Activated CD8-positive, alpha-beta memory T cell treated with anti-CD3 and anti-CD28 coated beads, Interleukin-2, amount 50 U/mL, for 4 hours (primary cell): ENCODE measurements around the gene CCDC33.

Source experiments
- DNase-seq: peaks from one replicate; pipeline ENCODE4 v3.0.0-alpha.2; 2020

Gene CCDC33

GRCh38 chr15:74261041-74261440, 24.9 kb downstream of the CCDC33 start:
- no peak for DNase-seq

- DNase-seq, result no peak
Measured at GRCh38 chr15:74261685-74262084, 25.6 kb downstream of the CCDC33 start.

- DNase-seq, result no peak
Measured at GRCh38 chr15:74262151-74262550, 26.0 kb downstream of the CCDC33 start.

- no peak for DNase-seq
Measured at GRCh38 chr15:74262625-74263024, 26.5 kb downstream of the CCDC33 start.

GRCh38 chr15:74263466-74263865, 27.3 kb downstream of the CCDC33 start:
- no peak for DNase-seq

- no peak for DNase-seq
Measured at GRCh38 chr15:74264081-74264501, 28.0 kb downstream of the CCDC33 start.

- DNase-seq, result no peak
Measured at GRCh38 chr15:74265046-74265639, 29.0 kb downstream of the CCDC33 start.

- no peak for DNase-seq
Measured at GRCh38 chr15:74268020-74268419, 31.9 kb downstream of the CCDC33 start.

- DNase-seq, result no peak
Measured at GRCh38 chr15:74269362-74270035, 33.4 kb downstream of the CCDC33 start.

- no peak for DNase-seq
Measured at GRCh38 chr15:74270155-74270554, 34.0 kb downstream of the CCDC33 start.

- no peak for DNase-seq
Measured at GRCh38 chr15:74270854-74271520, 34.9 kb downstream of the CCDC33 start.

- DNase-seq, result no peak
Measured at GRCh38 chr15:74272812-74273211, 36.7 kb downstream of the CCDC33 start.

GRCh38 chr15:74274470-74275038, 38.4 kb downstream of the CCDC33 start:
- no peak for DNase-seq

GRCh38 chr15:74275957-74276356, 39.8 kb downstream of the CCDC33 start:
- no peak for DNase-seq

GRCh38 chr15:74276560-74276959, 40.4 kb downstream of the CCDC33 start:
- no peak for DNase-seq

GRCh38 chr15:74277242-74277810, 41.2 kb downstream of the CCDC33 start:
- no peak for DNase-seq

GRCh38 chr15:74278207-74278606, 42.1 kb downstream of the CCDC33 start:
- no peak for DNase-seq

GRCh38 chr15:74281147-74282133, 45.3 kb downstream of the CCDC33 start:
- DNase-seq, result no peak

- DNase-seq, result no peak
Measured at GRCh38 chr15:74283368-74283767, 47.2 kb downstream of the CCDC33 start.

- DNase-seq, result no peak
Measured at GRCh38 chr15:74289671-74290070, 53.5 kb downstream of the CCDC33 start.

GRCh38 chr15:74290645-74291044, 54.5 kb downstream of the CCDC33 start:
- DNase-seq, result no peak
